ENCODE data around the gene MRPL51.

Gene MRPL51

DNA sequence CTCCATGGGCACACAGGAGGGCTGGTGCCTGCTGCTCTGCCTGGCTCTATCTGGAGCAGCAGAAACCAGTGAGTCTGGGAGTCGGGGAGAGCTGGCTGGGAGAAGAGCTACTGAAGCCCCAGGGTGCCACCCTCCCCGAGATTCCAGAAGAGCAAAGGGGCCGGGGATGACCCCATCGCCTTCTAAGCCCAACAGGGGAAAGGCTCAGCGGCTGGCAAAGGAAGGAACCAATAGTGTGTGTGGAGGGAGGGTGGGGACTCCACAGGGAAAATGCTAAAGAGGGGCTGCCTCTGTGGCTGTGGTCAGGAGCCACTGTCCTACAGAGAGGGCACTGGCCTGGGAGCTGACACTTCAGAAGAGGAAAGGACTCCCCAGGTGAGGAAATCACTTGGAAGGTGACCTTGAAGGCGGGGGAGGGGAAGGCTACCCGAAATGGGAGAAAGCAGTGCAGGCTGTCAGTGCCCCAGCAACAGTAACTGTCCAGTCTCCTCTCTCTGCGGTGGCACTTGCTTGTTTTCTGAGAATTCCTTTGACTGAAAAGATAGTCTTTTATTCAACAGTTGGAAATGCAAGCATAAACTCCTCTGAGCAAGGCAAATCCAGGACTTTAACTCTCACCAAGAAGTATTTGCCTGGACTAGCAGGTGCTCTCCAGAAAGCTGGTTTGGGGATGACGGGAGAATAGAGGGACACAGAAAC is 40.7 kb downstream of the MRPL51 start:
- Histone ChIP-seq H3K27ac (ENCODE audit: low read length) (peak overlapping the region; percentile 93), H3K4me1 (ENCODE audit: insufficient read depth, low read length) (peaks cover 30% of the 10 kb centered on the region), H3K4me3 (ENCODE audit: low read length) (peak overlapping the region; percentile 19; the same call in 1 of the 2 replicates), H3K9me3 (ENCODE audit: insufficient read depth, low read depth, low read length) (no peaks in the 10 kb centered on the region), H3K9ac (ENCODE audit: low read depth, low read length) (peak overlapping the region; percentile 79; the same call in 1 of the 2 replicates), H3K27me3 (ENCODE audit: insufficient read depth, low read length) (no peaks in the 10 kb centered on the region), H3K36me3 (ENCODE audit: insufficient read depth, low read depth, low read length) (no peaks in the 10 kb centered on the region)

DNA sequence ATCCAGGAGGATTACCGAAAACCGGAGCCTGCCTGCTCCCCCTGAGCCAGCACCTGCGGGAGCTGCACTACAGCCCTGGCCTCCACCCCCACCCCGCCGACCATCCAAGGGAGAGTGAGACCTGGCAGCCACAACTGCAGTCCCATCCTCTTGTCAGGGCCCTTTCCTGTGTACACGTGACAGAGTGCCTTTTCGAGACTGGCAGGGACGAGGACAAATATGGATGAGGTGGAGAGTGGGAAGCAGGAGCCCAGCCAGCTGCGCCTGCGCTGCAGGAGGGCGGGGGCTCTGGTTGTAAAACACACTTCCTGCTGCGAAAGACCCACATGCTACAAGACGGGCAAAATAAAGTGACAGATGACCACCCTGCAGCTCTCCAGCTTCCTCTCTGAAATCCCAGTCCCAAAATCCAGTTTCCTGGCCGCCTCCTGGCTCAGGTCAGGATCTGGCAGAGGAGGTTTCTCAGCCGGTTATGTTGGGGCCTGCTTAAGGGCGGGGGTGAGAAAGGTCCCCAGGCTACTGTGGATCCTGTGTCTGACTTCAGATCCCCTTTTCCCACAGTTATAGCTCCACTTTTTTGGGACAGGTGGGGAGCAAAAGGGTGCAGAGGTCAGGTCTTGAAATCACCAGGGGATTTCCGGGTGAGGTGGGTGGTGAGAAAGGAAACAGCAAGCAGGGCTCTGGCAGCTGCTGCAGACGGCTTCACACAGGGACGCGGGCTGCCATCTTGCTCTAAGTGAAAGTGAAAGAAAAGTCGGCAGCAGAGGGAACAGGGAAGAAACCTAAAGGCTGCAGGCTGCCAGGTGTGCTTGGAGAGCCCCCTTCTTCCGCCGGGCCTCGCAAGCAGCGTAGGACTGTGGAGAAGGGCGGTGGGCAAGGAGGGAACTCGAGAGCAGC is 41.5 kb downstream of the MRPL51 start, which contains the start of gene TAPBPL:
TSS of gene TAPBPL (plus strand) at position 695 of the 897 bp plus-strand sequence. CDS start 207 bp downstream, outside the sequence.
- H3K9me3 ChIP-seq (ENCODE audit: insufficient read depth, low read depth, low read length), result no peaks in the 10 kb centered on the region
- H3K4me1 ChIP-seq (ENCODE audit: insufficient read depth, low read length), result peaks cover 30% of the 10 kb centered on the region
- H3K27me3 ChIP-seq (ENCODE audit: insufficient read depth, low read length), result no peaks in the 10 kb centered on the region
- peak within 1 kb of the TSS; percentile 79 for H3K9ac ChIP-seq (ENCODE audit: low read depth, low read length)
- no peaks in the 10 kb centered on the region for H3K36me3 ChIP-seq (ENCODE audit: insufficient read depth, low read depth, low read length)
- peak within 1 kb of the TSS; percentile 57 for H3K4me3 ChIP-seq (ENCODE audit: low read length)
- H3K27ac ChIP-seq (ENCODE audit: low read length), result peak within 1 kb of the TSS; percentile 93

DNA sequence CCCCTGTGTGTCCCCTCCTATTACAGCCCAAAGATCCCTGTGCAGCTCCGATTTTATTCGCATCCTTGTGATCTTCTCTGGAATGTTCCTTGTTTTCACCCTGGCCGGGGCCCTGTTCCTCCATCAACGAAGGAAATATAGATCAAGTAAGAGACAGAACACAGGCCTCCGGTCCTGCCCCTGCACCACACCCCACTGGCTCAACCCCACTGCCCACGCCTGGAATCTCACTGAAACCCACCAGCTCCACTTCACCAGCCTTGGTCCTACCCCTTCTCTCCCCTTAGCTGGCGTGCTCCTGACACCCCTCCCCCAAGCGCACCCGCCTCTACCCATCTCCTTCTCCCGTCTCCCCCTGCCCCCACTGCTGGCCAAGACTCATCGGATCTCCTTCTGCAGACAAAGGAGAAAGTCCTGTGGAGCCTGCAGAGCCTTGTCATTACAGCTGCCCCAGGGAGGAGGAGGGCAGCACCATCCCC is 42.2 kb downstream of the MRPL51 start:
- H3K9me3 ChIP-seq (ENCODE audit: insufficient read depth, low read depth, low read length), result no peaks in the 10 kb centered on the region
- peak overlapping the region; percentile 93 for H3K27ac ChIP-seq (ENCODE audit: low read length)
- peak overlapping the region; percentile 79 for H3K9ac ChIP-seq (ENCODE audit: low read depth, low read length)
- H3K36me3 ChIP-seq (ENCODE audit: insufficient read depth, low read depth, low read length), result no peaks in the 10 kb centered on the region
- H3K27me3 ChIP-seq (ENCODE audit: insufficient read depth, low read length), result no peaks in the 10 kb centered on the region
- peak overlapping the region; percentile 57 for H3K4me3 ChIP-seq (ENCODE audit: low read length)
- peaks cover 30% of the 10 kb centered on the region for H3K4me1 ChIP-seq (ENCODE audit: insufficient read depth, low read length)

DNA sequence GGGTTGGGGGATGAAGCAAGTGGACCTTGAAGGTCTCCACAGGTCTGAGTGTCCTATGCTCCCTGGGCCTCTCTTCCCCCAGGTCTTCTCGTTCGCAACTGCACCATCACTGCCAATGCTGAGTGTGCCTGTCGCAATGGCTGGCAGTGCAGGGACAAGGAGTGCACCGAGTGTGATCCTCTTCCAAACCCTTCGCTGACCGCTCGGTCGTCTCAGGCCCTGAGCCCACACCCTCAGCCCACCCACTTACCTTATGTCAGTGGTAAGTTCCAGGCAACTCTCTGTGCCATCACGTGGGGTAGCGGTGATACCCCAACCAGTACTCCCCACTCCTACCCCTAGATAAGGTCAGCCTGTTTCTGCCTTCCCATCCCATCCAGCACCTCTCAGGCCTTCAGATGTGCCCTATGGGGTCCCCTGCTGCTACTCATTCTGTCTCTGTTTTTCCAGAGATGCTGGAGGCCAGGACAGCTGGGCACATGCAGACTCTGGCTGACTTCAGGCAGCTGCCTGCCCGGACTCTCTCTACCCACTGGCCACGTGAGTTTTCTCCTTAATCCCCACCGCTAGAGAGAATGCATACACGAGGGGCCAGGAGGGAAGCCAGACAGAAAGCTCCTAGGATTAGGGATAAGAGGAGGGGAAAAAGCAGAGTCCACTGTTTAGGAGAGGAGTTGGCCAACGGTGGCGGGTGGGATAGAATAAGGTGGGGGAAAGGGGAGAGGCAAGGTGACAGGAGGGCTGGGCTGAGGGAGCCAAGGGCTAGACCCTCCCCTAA is 42.8 kb downstream of the MRPL51 start:
- Histone ChIP-seq H3K27ac (ENCODE audit: low read length) (peak overlapping the region; percentile 2), H3K9me3 (ENCODE audit: insufficient read depth, low read depth, low read length) (no peaks in the 10 kb centered on the region), H3K4me1 (ENCODE audit: insufficient read depth, low read length) (peaks cover 30% of the 10 kb centered on the region), H3K4me3 (ENCODE audit: low read length) (peak overlapping the region; percentile 57; the same call in 1 of the 2 replicates), H3K36me3 (ENCODE audit: insufficient read depth, low read depth, low read length) (no peaks in the 10 kb centered on the region), H3K9ac (ENCODE audit: low read depth, low read length) (peak overlapping the region; percentile 79; the same call in 1 of the 2 replicates), H3K27me3 (ENCODE audit: insufficient read depth, low read length) (no peaks in the 10 kb centered on the region)

DNA sequence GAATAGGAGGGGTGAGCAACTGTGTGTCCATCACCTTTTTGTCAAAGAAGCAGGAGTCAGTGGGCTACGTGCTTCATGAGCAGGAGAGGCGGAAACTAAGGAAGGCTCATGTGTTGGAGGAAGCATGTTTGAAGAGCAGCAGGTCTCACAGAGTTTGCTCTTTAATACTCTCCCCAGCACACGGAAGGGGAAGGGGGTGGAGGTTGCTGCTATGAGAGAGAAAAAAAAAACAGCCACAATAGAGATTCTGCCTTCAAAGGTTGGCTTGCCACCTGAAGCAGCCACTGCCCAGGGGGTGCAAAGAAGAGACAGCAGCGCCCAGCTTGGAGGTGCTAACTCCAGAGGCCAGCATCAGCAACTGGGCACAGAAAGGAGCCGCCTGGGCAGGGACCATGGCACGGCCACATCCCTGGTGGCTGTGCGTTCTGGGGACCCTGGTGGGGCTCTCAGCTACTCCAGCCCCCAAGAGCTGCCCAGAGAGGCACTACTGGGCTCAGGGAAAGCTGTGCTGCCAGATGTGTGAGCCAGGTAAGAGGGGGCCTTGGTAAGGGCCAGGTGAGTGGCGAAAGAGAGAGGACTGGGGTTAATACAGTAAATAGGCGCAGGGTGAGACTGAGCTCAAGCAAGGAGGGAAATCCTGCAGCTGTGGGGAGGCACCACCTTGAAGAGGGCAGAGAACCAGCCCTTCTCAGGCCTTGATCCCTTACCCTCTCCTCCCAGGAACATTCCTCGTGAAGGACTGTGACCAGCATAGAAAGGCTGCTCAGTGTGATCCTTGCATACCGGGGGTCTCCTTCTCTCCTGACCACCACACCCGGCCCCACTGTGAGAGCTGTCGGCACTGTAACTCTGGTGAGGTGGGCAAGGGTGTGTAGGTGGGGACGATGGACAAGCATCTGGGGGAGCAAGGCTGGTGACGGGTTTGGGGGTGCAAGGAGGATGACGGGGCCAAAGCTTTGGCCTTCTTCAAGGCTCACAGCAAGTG is 48.1 kb downstream of the MRPL51 start, which contains the start of gene CD27:
TSS of gene CD27 (plus strand) at position 252 of the 985 bp plus-strand sequence. CDS start at position 393, 141 bp downstream.
- Histone ChIP-seq H3K27me3 (ENCODE audit: insufficient read depth, low read length) (no peaks in the 10 kb centered on the region), H3K4me1 (ENCODE audit: insufficient read depth, low read length) (peaks cover 1% of the 10 kb centered on the region; the same call in 1 of the 2 replicates), H3K9me3 (ENCODE audit: insufficient read depth, low read depth, low read length) (no peaks in the 10 kb centered on the region), H3K36me3 (ENCODE audit: insufficient read depth, low read depth, low read length) (no peaks in the 10 kb centered on the region), H3K9ac (ENCODE audit: low read depth, low read length) (no peak within 1 kb of the TSS), H3K27ac (ENCODE audit: low read length) (no peak within 1 kb of the TSS), H3K4me3 (ENCODE audit: low read length) (no peak within 1 kb of the TSS)

DNA sequence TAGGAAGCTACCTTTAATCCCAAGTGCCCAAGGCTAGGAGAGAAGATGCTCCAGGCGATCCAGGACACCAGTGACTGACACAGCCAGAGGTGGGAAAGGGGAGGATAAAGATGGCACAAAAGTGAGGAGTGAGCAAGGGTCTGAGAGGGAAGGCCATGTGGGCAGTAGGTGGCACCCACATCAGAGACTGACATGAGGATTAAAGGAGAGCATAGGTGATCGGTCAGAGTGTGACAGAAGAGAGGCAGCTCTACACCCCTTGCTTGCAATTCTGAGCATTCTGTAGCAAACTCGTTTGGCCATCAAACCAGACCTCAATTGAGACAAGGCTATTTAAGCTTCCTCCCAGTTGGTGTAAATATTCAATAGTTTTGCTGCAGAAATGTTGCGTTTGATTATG is 49.0 kb downstream of the MRPL51 start:
- H3K9ac ChIP-seq (ENCODE audit: low read depth, low read length), result no peak overlapping the region

DNA sequence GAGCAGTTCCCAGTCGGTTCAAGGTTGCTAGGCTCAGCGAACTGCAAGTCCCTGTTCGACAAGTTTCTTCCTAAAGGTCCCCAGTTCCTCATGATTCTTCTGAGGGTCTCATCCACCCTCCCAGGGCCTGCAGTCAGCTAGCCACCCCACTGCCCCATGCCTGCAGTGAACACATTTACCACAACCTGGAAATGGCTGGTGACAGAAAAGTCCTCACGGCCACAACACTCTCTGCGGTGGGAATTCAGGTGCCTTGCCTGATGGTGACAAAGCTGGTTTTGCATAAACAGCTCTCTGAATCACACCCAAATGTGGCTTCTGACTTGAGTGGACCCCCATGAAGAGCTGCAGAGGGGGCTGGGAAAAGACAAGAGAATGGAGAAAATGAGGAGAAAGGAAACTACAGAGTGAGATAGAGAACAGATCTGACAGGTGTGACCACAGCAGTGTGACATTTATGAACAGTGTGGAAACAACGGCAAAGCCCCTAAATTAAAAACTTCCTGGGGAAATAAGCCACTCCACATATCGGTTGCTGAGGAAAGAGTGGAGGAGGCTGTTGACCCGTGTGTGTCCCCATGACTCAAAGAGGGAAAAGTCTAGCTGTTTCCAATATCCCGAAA is 49.6 kb downstream of the MRPL51 start:
- no peaks in the 10 kb centered on the region for H3K36me3 ChIP-seq (ENCODE audit: insufficient read depth, low read depth, low read length)
- H3K9me3 ChIP-seq (ENCODE audit: insufficient read depth, low read depth, low read length), result no peaks in the 10 kb centered on the region
- H3K9ac ChIP-seq (ENCODE audit: low read depth, low read length), result no peak overlapping the region
- H3K27ac ChIP-seq (ENCODE audit: low read length), result no peak overlapping the region
- H3K4me3 ChIP-seq (ENCODE audit: low read length), result no peak overlapping the region
- no peaks in the 10 kb centered on the region for H3K27me3 ChIP-seq (ENCODE audit: insufficient read depth, low read length)
- H3K4me1 ChIP-seq (ENCODE audit: insufficient read depth, low read length), result no peaks in the 10 kb centered on the region

More for the DNA sequence above, 49.0 kb downstream of the MRPL51 start:
- Histone ChIP-seq H3K36me3 (ENCODE audit: insufficient read depth, low read depth, low read length) (no peaks in the 10 kb centered on the region), H3K4me3 (ENCODE audit: low read length) (no peak overlapping the region), H3K4me1 (ENCODE audit: insufficient read depth, low read length) (no peaks in the 10 kb centered on the region), H3K27me3 (ENCODE audit: insufficient read depth, low read length) (no peaks in the 10 kb centered on the region), H3K9me3 (ENCODE audit: insufficient read depth, low read depth, low read length) (no peaks in the 10 kb centered on the region), H3K27ac (ENCODE audit: low read length) (no peak overlapping the region)

DNA sequence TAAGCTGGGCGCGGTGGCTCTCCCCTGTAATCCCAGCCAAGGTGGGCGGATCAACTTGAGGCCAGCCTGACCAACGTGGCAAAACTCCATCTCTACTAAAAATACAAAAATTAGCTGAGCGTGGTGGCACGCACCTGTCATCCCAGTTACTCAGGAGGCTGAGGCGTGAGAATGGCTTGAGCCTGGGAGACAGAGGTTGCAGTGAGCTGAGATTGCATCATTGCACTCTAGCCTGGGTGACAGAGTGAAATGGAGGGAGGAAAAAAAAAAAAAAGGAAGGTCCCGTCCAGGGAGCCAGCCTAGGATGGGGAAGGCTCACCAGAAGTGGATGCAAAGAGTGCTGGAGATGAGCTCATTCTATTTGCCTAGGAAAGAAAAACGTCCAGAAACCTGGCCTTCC is 50.2 kb downstream of the MRPL51 start:
- Histone ChIP-seq H3K4me1 (ENCODE audit: insufficient read depth, low read length) (no peaks in the 10 kb centered on the region), H3K4me3 (ENCODE audit: low read length) (no peak overlapping the region), H3K9ac (ENCODE audit: low read depth, low read length) (no peak overlapping the region), H3K36me3 (ENCODE audit: insufficient read depth, low read depth, low read length) (no peaks in the 10 kb centered on the region), H3K27me3 (ENCODE audit: insufficient read depth, low read length) (no peaks in the 10 kb centered on the region), H3K27ac (ENCODE audit: low read length) (no peak overlapping the region), H3K9me3 (ENCODE audit: insufficient read depth, low read depth, low read length) (no peaks in the 10 kb centered on the region)
